ENCODE measurements around the gene ABCC1. TPM values are rescaled to one million over a fixed set of nuclear protein-coding genes. Genes with fewer than 3 reads are reported as not detected.

ABCC1 gene
- total and polyA plus RNA-seq, 2 of the 4 experiments (the other 2 are of a cell fraction): 39.4 to 66.0 TPM

DNA sequence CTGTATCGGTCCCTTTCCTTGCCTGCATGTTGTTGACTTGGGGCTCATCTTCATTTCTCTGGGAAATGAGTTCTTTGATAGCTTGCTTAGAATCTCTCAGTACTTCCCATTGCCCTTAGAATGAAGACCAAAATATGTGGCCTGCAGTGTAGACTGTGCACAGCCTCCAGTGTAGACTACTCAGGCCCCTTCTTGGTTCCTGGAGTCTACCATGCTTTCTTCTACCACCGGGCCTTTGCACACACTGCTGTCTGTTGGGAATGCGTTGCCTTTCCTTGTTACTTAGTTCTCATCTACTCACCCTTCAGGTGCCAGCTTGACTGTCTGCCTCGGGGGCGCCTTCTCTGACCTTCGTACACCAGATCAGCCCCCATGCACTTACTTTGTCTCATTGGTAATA is 82.0 kb downstream of the ABCC1 start:
- in situ Hi-C loops (cut with MboI; ENCODE audit: low sequenced_read_pairs) (no loop called here), intact Hi-C loops (cut with micrococcal nuclease) (no loop called here), dilution Hi-C loops (cut with HindIII; ENCODE audit: low sequenced_read_pairs, unreplicated experiment) (no loop called here)
- no peak overlapping the region for H3K9ac ChIP-seq (ENCODE audit: low read depth, low read length)
- H2BK20ac ChIP-seq (ENCODE audit: low read depth, low read length): peak overlapping the region; percentile 3; the same call in 1 of the 2 replicates
- peak overlapping the region; percentile 29; the same call in 1 of the 2 replicates for H4K91ac ChIP-seq (ENCODE audit: insufficient read depth, low read depth, low read length)
- 0 out of 3 replicates have a peak overlapping the region, but pooled peaks have one; percentile 18 for H2BK15ac ChIP-seq (ENCODE audit: low read depth, low read length)
- H2BK5ac ChIP-seq (ENCODE audit: low read depth, low read length, poor library complexity, severe bottlenecking): no peak overlapping the region
- H3K56ac ChIP-seq (ENCODE audit: extremely low read depth, insufficient read depth, low read length): no peak overlapping the region
- H3K9me1 ChIP-seq (ENCODE audit: insufficient read depth, low read length): peaks cover 39% of the 10 kb centered on the region
- peaks cover 56 to 96% of the 10 kb centered on the region in 2 experiments for H3K79me1 ChIP-seq (ENCODE audit: low read depth in 1 of 2, low read length in 2 of 2)
- H4K20me1 ChIP-seq (ENCODE audit: insufficient read depth, low read length): peaks cover 10% of the 10 kb centered on the region; the same call in 1 of the 2 replicates
- H3K4me3 ChIP-seq (ENCODE audit: insufficient read depth, low read depth, low read length): no peak overlapping the region
- H3K4ac ChIP-seq (ENCODE audit: low read depth, low read length): peak overlapping the region; percentile 52; the same call in 1 of the 2 replicates
- peak overlapping the region; percentile 14 for H2BK120ac ChIP-seq (ENCODE audit: low read depth, low read length)
- H3K18ac ChIP-seq (ENCODE audit: low read depth, low read length): no peak overlapping the region
- no peak overlapping the region for H3K4me2 ChIP-seq (ENCODE audit: low read depth, low read length)
- POLR2A ChIA-PET (ENCODE audit: unreplicated experiment): no interaction called here
- H3K14ac ChIP-seq (replicated peaks; ENCODE audit: low read depth, low read length): no peak overlapping the region
- BruUV-seq (replicated peaks): no TSS peak
- peaks cover 65% of the 10 kb centered on the region for H3K36me3 ChIP-seq (ENCODE audit: control insufficient read depth, insufficient read depth, low read length)
- H4K5ac ChIP-seq (ENCODE audit: low read depth, low read length): no peak overlapping the region
- H3K23ac ChIP-seq (ENCODE audit: low read depth, low read length): no peak overlapping the region
- CTCF ChIA-PET: interaction anchor here (0.8 kb wide), 1 partner anchor 15 kb away, joined by 3 read pairs; no protein-coding TSS in a partner anchor
- H3K4me1 ChIP-seq (ENCODE audit: control insufficient read depth, insufficient read depth, low read length): peaks cover 31% of the 10 kb centered on the region
- H2AK5ac ChIP-seq (ENCODE audit: low read depth, low read length): peak overlapping the region; percentile 56; the same call in 1 of the 2 replicates
- 100% methylated on average over 1 of the region's 6 CpGs; no CpG with 5 or more reads in 1 of the 2 experiments for WGBS, 2 experiments (ENCODE audit: extremely low coverage in 2 of 2, insufficient read length in 1 of 2)
- DNase-seq (no peak), ATAC-seq (ENCODE audit: low read depth) (no peak)
- no peak overlapping the region for H2AFZ ChIP-seq (replicated peaks; ENCODE audit: low read length, poor library complexity)
- TF ChIP-seq FOS (IDR thresholded peaks at IDR 0.05; ENCODE audit: low read depth, low read length) (no peak), RAD21 (IDR thresholded peaks at IDR 0.05; ENCODE audit: low read length) (no peak), MAFK (IDR thresholded peaks at IDR 0.05; ENCODE audit: low read depth, low read length) (no peak)
- TF ChIP-seq, protein P1, sequence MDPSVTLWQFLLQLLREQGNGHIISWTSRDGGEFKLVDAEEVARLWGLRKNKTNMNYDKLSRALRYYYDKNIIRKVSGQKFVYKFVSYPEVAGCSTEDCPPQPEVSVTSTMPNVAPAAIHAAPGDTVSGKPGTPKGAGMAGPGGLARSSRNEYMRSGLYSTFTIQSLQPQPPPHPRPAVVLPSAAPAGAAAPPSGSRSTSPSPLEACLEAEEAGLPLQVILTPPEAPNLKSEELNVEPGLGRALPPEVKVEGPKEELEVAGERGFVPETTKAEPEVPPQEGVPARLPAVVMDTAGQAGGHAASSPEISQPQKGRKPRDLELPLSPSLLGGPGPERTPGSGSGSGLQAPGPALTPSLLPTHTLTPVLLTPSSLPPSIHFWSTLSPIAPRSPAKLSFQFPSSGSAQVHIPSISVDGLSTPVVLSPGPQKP (IDR thresholded peaks at IDR 0.05; ENCODE audit: borderline replicate concordance, low read depth, low read length): no peak
- no peaks in the 10 kb centered on the region for H3K27me3 ChIP-seq (ENCODE audit: control insufficient read depth, insufficient read depth, low read length)
- no peak overlapping the region for H2AK9ac ChIP-seq (replicated peaks; ENCODE audit: low read depth, low read length, poor library complexity)
- peak overlapping the region; percentile 96; the same call in 1 of the 2 replicates for H3K27ac ChIP-seq (ENCODE audit: insufficient read depth, low read length)
- H4K8ac ChIP-seq (ENCODE audit: low read depth in 2 of 2, low read length in 2 of 2): 0 out of 4 replicates have a peak overlapping the region, but pooled peaks of 1 of the 2 experiments have one; percentile 19
- no peaks in the 10 kb centered on the region for H3K9me3 ChIP-seq (ENCODE audit: control insufficient read depth, insufficient read depth, low read length)

All from IMR-90 (cell line).